HepG2 (cell line): ENCODE measurements around the gene RNU1-2. TPM values are rescaled to one million over a fixed set of nuclear protein-coding genes. Genes with fewer than 3 reads are reported as not detected.
A peak's percentile ranks its signal among the peaks of the same experiment; 100 is the strongest.
"Not testable (repeated sequence)": the region's sequence is repeated elsewhere in the genome, so short reads cannot be mapped to it uniquely, and the experiment has no call there.

Experiments used
- ATAC-seq: fragments of 200-7000 bp; cut with Tn5 transposase; 3 replicates; pipeline ENCODE4 v1.9.1; 2020; ENCODE audit warnings: mild to moderate bottlenecking, moderate library complexity
- BruUV-seq: library from RNA; stranded (reverse); fragments of 400-500 nt; replicated peaks from 2 replicates; lab custom pipeline; 2021; lab: Mats Ljungman, UMichigan
- CTCF ChIA-PET: fragments of 300-600 bp; formaldehyde crosslinking; extraction: SDS; loops from one replicate; lab custom pipeline; 2021; ENCODE audit warnings: low total read pairs, inconsistent platforms, low intra/inter-chr PET ratio; lab: Yijun Ruan, JAX
- POLR2A ChIA-PET: fragments of 350-600 bp; sonication (Branson Sonifier 250); formaldehyde crosslinking; loops from one replicate; lab custom pipeline; 2020; ENCODE audit warnings: antibody characterized with exemption, inconsistent platforms; lab: Yijun Ruan, JAX
- DNase-seq: peaks from one replicate; pipeline ENCODE4 v3.0.0-alpha.2; 2015; ENCODE audit warnings: low spot score
- FAIRE-seq: peaks from 3 replicates; lab custom pipeline; 2011; peaks lifted over from hg19 to GRCh38; lab: Jason Lieb, UNC
- H2AFZ ChIP-seq: one replicate; pipeline ENCODE4 v1.6.1; 2011; ENCODE audit warnings: low read length, inconsistent platforms
- H3K27ac ChIP-seq: fragments of 300-600 bp; 3 replicates; pipeline ENCODE4 v1.8.0; 2011; ENCODE audit warnings: mixed run types, mild to moderate bottlenecking, mixed read lengths, low read length, inconsistent platforms; ENCODE audit not compliant: insufficient read depth; ENCODE audit errors: extremely low read length
- H3K27me3 ChIP-seq, 2 experiments: fragments of 200-600 bp in 1 of 2; 2 replicates in 1 of 2; 3 replicates in 1 of 2; pipeline versions ENCODE4 v1.6.0 to v1.8.0; 2011; ENCODE audit warnings: low read length in 2 of 2, mild to moderate bottlenecking in 2 of 2, moderate library complexity in 2 of 2, inconsistent platforms in 1 of 2; ENCODE audit not compliant: insufficient read depth in 2 of 2, control insufficient read depth in 1 of 2
- H3K36me3 ChIP-seq, 2 experiments: fragments of 200-600 bp in 1 of 2; replicated peaks in 1 of 2; 2 replicates in 1 of 2; 3 replicates in 1 of 2; pipeline versions ENCODE4 v1.5.1 to v1.8.0; 2011; ENCODE audit warnings: low read length in 2 of 2, inconsistent platforms in 1 of 2; ENCODE audit not compliant: insufficient read depth in 2 of 2, control insufficient read depth in 1 of 2
- H3K4me1 ChIP-seq: 2 replicates; pipeline ENCODE4 v1.5.1; 2012; ENCODE audit warnings: low read length, inconsistent platforms; ENCODE audit not compliant: insufficient read depth
- H3K4me2 ChIP-seq: 2 replicates; pipeline ENCODE4 v1.6.0; 2011; ENCODE audit warnings: low read depth, low read length, inconsistent platforms
- H3K4me3 ChIP-seq, 3 experiments: fragments of 200-600 bp in 1 of 3; sonication (generic), shearing (Covaris generic) in 1 of 3; replicated peaks in 1 of 3; 2 replicates each; pipeline ENCODE4 v1.5.1; 2011 to 2016; ENCODE audit warnings: low read length in 3 of 3, inconsistent platforms in 2 of 3, low read depth in 2 of 3, mild to moderate bottlenecking in 2 of 3, control low read depth in 1 of 3, mixed read lengths in 1 of 3; ENCODE audit not compliant: insufficient read depth in 1 of 3
- H3K79me2 ChIP-seq: one replicate; pipeline ENCODE4 v1.6.1; 2011; ENCODE audit warnings: low read length, inconsistent platforms; ENCODE audit not compliant: insufficient read depth
- H3K9ac ChIP-seq: 2 replicates; pipeline ENCODE4 v1.6.0; 2011; ENCODE audit warnings: mild to moderate bottlenecking, low read depth, low read length, inconsistent platforms; ENCODE audit not compliant: insufficient read depth
- H3K9me3 ChIP-seq: 2 replicates; pipeline ENCODE4 v1.5.1; 2012; ENCODE audit warnings: mild to moderate bottlenecking, low read length
- H4K20me1 ChIP-seq: 2 replicates; pipeline ENCODE4 v1.6.0; 2011; ENCODE audit warnings: inconsistent platforms, mild to moderate bottlenecking, low read length, moderate library complexity; ENCODE audit not compliant: insufficient read depth
- ONECUT2 ChIP-seq: sonication (generic); formaldehyde crosslinking; IDR thresholded peaks from 2 replicates; pipeline ENCODE4 v1.4.0; 2020; ENCODE audit warnings: missing genetic modification reagents
- TAF1 ChIP-seq: sonication (generic); formaldehyde crosslinking; IDR thresholded peaks from 2 replicates; pipeline ENCODE4 v1.4.0; 2020; ENCODE audit warnings: missing genetic modification reagents
- U2AF2 ChIP-seq: fragments of 200-400 bp; formaldehyde crosslinking; IDR thresholded peaks from 2 replicates; pipeline ENCODE4 v1.6.1; 2017; ENCODE audit warnings: low read depth, mild to moderate bottlenecking, low read length
- ZBTB21 ChIP-seq: sonication (generic); formaldehyde crosslinking; IDR thresholded peaks from 2 replicates; pipeline ENCODE4 v1.4.0; 2020; ENCODE audit warnings: missing genetic modification reagents
- ZBTB38 ChIP-seq: sonication (generic); formaldehyde crosslinking; IDR thresholded peaks from 2 replicates; pipeline ENCODE4 v1.5.1; 2020; ENCODE audit warnings: mild to moderate bottlenecking, missing genetic modification reagents
- ZNF121 ChIP-seq: sonication (generic); formaldehyde crosslinking; IDR thresholded peaks from 2 replicates; pipeline ENCODE4 v1.5.0; 2020; ENCODE audit warnings: mild to moderate bottlenecking, missing genetic modification reagents
- ZNF253 ChIP-seq: sonication (generic); formaldehyde crosslinking; IDR thresholded peaks from 2 replicates; pipeline ENCODE4 v1.8.0; 2022; ENCODE audit warnings: mild to moderate bottlenecking, missing genetic modification reagents, borderline replicate concordance
- ZNF460 ChIP-seq: sonication (generic); formaldehyde crosslinking; IDR thresholded peaks from 2 replicates; pipeline ENCODE4 v1.5.1; 2020; ENCODE audit warnings: missing genetic modification reagents, mild to moderate bottlenecking, borderline replicate concordance
- WGBS: methylation state at CpG from one replicate; pipeline ENCODE4 v1.1.6; 2017; ENCODE audit warnings: low lambda C conversion rate; 5-methylcytosine and 5-hydroxymethylcytosine counted together
- in situ Hi-C: cut with HindIII; loops from 2 replicates; pipeline ENCODE4 v1.10.0; 2017; ENCODE audit warnings: low pct_unique_long_range_greater_than_20kb; ENCODE audit not compliant: extremely low pct_ligation_motif_present
- intact Hi-C: fragments of 100-400 bp; cut with micrococcal nuclease; formaldehyde crosslinking; loops from one replicate; pipeline ENCODE4 v1.10.0; 2022; ENCODE audit not compliant: unreplicated experiment
- polyA plus RNA-seq, 8 experiments: library from polyadenylated mRNA; depleted of rRNA in 3 of 8; stranded (reverse) in 7 of 8; unstranded in 1 of 8; fragments of >200 nt; fragmentation: Illumina TruSeq in 4 of 8; extraction: Trizol in 4 of 8; gene quantifications; 2 replicates each; pipeline versions ENCODE4 v1.2.1 to v1.2.3, GENCODE V29; 2011 to 2016; ENCODE audit warnings: low read depth in 4 of 8, missing spikeins in 1 of 8, mixed read lengths in 1 of 8; ENCODE audit not compliant: insufficient read depth in 1 of 8
- total RNA-seq, 5 experiments: library from RNA; depleted of rRNA; stranded (reverse); fragments of >200 nt; fragmentation: Illumina TruSeq; extraction: Trizol; gene quantifications; 2 replicates each; pipeline ENCODE4 v1.2.3, GENCODE V29; 2016; ENCODE audit warnings: low read depth in 1 of 5
- TF ChIP-seq, protein P1 (sequence below): sonication (generic); formaldehyde crosslinking; IDR thresholded peaks from 2 replicates; pipeline ENCODE4 v1.4.0; 2020; ENCODE audit warnings: low read depth, missing genetic modification reagents
- TF ChIP-seq, protein P2 (sequence below): sonication (generic); formaldehyde crosslinking; IDR thresholded peaks from 2 replicates; pipeline ENCODE4 v1.4.0; 2020; ENCODE audit warnings: missing genetic modification reagents
- TF ChIP-seq, protein P3 (sequence below): IDR thresholded peaks from 2 replicates; pipeline ENCODE4 v1.6.1; 2016; ENCODE audit warnings: missing biosample characterization, missing genetic modification reagents, low read depth

The RNU1-2 gene
- total and polyA plus RNA-seq, 2 of the 13 experiments (the other 11 are each of a cell fraction or from before 2014, with no cell fraction given), result under 0.01 to 11,018 TPM

DNA sequence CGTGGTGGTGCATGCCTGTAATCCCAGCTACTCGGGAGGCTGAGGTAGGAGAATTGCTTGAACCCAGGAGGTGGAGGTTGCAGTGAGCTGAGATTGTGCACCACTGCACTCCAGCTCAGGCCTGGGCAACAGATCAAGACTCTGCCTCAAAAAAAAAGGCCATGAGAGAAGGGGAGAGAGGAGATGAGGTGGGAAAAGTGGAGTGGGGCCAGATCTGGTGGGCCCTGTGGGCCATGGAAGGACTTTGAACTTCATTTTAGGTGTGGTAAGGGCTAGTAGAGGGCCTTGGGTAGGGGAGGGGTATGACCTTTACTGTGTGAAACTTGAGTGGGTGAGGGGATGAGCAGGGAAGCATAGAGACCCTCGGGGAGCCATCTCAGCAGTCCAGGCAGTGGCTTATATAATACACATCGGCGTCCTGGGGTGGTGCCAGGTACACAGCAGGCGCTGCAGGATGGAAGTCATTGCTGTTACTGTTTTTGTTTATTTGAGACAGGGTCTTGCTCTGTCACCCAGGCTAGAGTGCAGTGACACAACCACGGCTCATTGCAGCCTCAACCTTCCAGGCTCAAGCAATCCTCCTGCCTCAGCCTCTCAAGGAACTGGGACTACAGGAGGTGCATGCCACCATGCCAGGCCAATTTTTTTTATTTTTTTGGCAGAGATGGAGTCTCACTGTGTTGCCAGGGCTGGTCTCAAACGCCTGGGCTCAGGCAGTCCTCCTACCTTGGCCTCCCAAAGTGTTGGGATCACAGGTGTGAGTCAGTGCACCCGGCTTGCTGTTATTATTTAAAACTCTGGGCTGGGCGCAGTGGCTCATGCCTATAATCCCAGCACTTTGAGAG is 20.5 kb downstream of the RNU1-2 start:
- not testable (repeated sequence) for ATAC-seq, H3K4me2 ChIP-seq
- TF ChIP-seq ZNF460 (CRISPR knock-in tag) (peak; percentile 12; the same call in 1 of the 2 replicates), ZNF121 (CRISPR knock-in tag) (0 out of 2 replicates have a peak, but pooled peaks have one; percentile 22)
- TF ChIP-seq, all 625 proteins: peak for 2; not testable (repeated sequence) for 623
- peaks cover 42% of the 10 kb centered on the region for H3K4me1 ChIP-seq
- H3K27me3 ChIP-seq, DNase-seq, H3K9ac ChIP-seq, H4K20me1 ChIP-seq, CTCF ChIA-PET, H3K36me3 ChIP-seq, H3K27ac ChIP-seq, in situ Hi-C loops, H3K9me3 ChIP-seq, H3K4me3 ChIP-seq, BruUV-seq, POLR2A ChIA-PET, intact Hi-C loops, H3K79me2 ChIP-seq, FAIRE-seq, H2AFZ ChIP-seq: not testable (repeated sequence)
- WGBS, result 27% methylated on average over 5 of the region's 10 CpGs

DNA sequence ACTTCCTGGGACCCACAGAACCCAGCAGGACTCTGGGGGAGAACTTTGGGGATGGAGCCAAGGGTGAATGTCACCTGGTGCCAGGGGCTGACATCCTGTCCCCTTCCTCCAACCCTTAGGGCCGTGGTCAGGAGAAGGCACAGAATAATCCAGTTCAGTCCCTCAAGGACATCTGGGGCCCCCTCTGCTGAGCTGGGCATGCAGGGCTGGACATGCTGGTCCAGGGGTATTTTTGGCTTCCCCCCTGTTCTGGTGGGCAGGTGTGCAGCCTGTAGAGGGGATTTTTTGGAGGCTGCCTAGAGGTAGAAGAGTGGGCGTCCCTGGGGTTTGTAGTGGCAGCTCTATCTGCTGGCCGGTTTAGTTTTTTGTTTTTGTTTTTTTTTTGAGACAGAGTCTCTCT is 22.6 kb downstream of the RNU1-2 start:
- ChIA-PET CTCF (no interaction called here), POLR2A (no interaction called here)
- no peaks in the 10 kb centered on the region for H4K20me1 ChIP-seq
- no peak overlapping the region for H3K4me3 ChIP-seq
- no peaks in the 10 kb centered on the region for H3K36me3 ChIP-seq
- no TSS peak for BruUV-seq
- H2AFZ ChIP-seq, result no peak overlapping the region
- WGBS, result 50% methylated on average over 2 of the region's 3 CpGs
- ATAC-seq (no peak), FAIRE-seq (no peak), DNase-seq (no peak)
- H3K4me1 ChIP-seq, result peaks cover 27% of the 10 kb centered on the region
- no peak overlapping the region for H3K27ac ChIP-seq
- no peak overlapping the region for H3K9ac ChIP-seq
- H3K79me2 ChIP-seq, result no peaks in the 10 kb centered on the region
- in situ Hi-C loops, result no loop called here
- intact Hi-C loops, result no loop called here
- H3K9me3 ChIP-seq, result no peaks in the 10 kb centered on the region
- H3K27me3 ChIP-seq, result no peaks in the 10 kb centered on the region; a peak in 2 of 5 replicates
- H3K4me2 ChIP-seq, result no peak overlapping the region
- TF ChIP-seq, protein P1, sequence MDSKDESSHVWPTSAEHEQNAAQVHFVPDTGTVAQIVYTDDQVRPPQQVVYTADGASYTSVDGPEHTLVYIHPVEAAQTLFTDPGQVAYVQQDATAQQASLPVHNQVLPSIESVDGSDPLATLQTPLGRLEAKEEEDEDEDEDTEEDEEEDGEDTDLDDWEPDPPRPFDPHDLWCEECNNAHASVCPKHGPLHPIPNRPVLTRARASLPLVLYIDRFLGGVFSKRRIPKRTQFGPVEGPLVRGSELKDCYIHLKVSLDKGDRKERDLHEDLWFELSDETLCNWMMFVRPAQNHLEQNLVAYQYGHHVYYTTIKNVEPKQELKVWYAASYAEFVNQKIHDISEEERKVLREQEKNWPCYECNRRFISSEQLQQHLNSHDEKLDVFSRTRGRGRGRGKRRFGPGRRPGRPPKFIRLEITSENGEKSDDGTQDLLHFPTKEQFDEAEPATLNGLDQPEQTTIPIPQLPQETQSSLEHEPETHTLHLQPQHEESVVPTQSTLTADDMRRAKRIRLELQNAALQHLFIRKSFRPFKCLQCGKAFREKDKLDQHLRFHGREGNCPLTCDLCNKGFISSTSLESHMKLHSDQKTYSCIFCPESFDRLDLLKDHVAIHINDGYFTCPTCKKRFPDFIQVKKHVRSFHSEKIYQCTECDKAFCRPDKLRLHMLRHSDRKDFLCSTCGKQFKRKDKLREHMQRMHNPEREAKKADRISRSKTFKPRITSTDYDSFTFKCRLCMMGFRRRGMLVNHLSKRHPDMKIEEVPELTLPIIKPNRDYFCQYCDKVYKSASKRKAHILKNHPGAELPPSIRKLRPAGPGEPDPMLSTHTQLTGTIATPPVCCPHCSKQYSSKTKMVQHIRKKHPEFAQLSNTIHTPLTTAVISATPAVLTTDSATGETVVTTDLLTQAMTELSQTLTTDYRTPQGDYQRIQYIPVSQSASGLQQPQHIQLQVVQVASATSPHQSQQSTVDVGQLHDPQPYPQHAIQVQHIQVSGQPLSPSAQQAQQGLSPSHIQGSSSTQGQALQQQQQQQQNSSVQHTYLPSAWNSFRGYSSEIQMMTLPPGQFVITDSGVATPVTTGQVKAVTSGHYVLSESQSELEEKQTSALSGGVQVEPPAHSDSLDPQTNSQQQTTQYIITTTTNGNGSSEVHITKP (CRISPR knock-in tag), result no peak
- TF ChIP-seq ZBTB38 (no peak), ZNF253 (CRISPR knock-in tag) (no peak), ONECUT2 (CRISPR knock-in tag) (no peak), ZBTB21 (CRISPR knock-in tag) (no peak), U2AF2 (no peak), TAF1 (CRISPR knock-in tag) (no peak)
- TF ChIP-seq, protein P2, sequence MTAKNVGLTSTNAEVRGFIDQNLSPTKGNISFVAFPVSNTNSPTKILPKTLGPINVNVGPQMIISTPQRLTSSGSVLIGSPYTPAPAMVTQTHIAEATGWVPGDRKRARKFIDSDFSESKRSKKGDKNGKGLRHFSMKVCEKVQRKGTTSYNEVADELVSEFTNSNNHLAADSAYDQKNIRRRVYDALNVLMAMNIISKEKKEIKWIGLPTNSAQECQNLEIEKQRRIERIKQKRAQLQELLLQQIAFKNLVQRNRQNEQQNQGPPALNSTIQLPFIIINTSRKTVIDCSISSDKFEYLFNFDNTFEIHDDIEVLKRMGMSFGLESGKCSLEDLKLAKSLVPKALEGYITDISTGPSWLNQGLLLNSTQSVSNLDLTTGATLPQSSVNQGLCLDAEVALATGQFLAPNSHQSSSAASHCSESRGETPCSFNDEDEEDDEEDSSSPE (CRISPR knock-in tag), result no peak
- TF ChIP-seq, protein P3, sequence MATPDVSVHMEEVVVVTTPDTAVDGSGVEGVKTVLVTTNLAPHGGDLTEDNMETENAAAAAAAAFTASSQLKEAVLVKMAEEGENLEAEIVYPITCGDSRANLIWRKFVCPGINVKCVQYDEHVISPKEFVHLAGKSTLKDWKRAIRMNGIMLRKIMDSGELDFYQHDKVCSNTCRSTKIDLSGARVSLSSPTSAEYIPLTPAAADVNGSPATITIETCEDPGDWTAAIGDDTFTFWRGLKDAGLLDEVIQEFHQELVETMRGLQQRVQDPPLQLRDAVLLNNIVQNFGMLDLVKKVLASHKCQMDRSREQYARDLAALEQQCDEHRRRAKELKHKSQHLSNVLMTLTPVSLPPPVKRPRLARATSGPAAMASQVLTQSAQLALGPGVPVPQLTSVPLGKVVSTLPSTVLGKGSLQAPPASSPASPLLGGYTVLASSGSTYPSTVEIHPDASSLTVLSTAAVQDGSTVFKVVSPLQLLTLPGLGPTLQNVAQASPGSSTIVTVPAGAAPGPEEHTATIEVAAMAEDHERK (CRISPR knock-in tag), result no peak
